GM12874 (cell line): Measurements from ENCODE around the gene PRAME.

Source experiments
- TF ChIP-seq, protein P1 (sequence below): IDR thresholded peaks from 2 replicates; pipeline ENCODE4 v1.5.1; 2011; ENCODE audit warnings: low read depth, mild to moderate bottlenecking, control low read depth, low read length, moderate library complexity; ENCODE audit not compliant: insufficient read depth

The PRAME gene

GRCh38 chr22:22520020-22520656, 38.9 kb downstream of the PRAME start, which contains the start of gene ZNF280A:
Gene ZNF280A (minus strand): TSS chr22:22520270. CDS start chr22:22515630, 4,640 bp downstream.
- TF ChIP-seq, protein P1, sequence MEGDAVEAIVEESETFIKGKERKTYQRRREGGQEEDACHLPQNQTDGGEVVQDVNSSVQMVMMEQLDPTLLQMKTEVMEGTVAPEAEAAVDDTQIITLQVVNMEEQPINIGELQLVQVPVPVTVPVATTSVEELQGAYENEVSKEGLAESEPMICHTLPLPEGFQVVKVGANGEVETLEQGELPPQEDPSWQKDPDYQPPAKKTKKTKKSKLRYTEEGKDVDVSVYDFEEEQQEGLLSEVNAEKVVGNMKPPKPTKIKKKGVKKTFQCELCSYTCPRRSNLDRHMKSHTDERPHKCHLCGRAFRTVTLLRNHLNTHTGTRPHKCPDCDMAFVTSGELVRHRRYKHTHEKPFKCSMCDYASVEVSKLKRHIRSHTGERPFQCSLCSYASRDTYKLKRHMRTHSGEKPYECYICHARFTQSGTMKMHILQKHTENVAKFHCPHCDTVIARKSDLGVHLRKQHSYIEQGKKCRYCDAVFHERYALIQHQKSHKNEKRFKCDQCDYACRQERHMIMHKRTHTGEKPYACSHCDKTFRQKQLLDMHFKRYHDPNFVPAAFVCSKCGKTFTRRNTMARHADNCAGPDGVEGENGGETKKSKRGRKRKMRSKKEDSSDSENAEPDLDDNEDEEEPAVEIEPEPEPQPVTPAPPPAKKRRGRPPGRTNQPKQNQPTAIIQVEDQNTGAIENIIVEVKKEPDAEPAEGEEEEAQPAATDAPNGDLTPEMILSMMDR, result no peak

DNA sequence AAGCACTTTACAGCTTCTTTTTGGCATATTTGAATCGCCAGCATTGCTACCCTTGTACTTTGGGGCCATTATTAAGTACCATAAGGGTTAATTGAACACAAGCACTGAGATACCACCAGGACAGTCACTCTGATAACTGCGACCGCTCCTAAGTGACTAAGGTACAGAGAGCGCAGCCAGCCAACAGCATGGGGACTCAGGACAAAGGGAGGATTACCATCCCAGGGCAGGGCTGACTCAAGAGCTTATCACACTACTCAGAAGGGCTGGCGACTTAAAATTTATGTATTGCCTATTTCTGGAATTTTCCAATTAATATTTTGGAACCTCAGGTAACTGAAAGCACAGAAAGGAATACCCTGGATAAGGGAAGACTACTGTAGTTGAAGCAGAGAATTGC, 39.5 kb downstream of the PRAME start:
- TF ChIP-seq, protein P1, result no peak

GRCh38 chr22:22516992-22517391, 42.1 kb downstream of the PRAME start:
- TF ChIP-seq, protein P1, result no peak

- TF ChIP-seq, protein P1, result no peak
Observed at GRCh38 chr22:22515890-22516289, 43.2 kb downstream of the PRAME start.

- TF ChIP-seq, protein P1, result no peak
Observed at GRCh38 chr22:22513619-22514018, 45.4 kb downstream of the PRAME start.

DNA sequence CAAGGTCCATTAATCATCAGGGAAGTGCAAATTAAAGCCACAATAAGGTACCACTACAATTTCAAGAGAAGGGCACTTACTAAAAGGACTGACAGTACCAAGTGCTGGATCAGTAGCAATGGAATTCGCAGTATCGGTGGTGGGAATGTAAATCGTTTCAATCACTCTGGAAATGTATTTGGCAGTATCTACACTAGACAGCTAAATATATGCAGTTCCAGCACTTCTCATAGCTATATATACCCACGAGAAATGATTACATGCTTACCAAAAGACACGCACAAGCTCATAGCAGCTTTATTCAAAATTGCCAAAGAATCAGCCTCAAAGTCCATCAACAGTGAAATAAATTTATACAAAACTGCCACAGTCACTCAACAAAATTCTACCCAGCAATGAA, 46.1 kb downstream of the PRAME start:
- TF ChIP-seq, protein P1, result no peak

DNA sequence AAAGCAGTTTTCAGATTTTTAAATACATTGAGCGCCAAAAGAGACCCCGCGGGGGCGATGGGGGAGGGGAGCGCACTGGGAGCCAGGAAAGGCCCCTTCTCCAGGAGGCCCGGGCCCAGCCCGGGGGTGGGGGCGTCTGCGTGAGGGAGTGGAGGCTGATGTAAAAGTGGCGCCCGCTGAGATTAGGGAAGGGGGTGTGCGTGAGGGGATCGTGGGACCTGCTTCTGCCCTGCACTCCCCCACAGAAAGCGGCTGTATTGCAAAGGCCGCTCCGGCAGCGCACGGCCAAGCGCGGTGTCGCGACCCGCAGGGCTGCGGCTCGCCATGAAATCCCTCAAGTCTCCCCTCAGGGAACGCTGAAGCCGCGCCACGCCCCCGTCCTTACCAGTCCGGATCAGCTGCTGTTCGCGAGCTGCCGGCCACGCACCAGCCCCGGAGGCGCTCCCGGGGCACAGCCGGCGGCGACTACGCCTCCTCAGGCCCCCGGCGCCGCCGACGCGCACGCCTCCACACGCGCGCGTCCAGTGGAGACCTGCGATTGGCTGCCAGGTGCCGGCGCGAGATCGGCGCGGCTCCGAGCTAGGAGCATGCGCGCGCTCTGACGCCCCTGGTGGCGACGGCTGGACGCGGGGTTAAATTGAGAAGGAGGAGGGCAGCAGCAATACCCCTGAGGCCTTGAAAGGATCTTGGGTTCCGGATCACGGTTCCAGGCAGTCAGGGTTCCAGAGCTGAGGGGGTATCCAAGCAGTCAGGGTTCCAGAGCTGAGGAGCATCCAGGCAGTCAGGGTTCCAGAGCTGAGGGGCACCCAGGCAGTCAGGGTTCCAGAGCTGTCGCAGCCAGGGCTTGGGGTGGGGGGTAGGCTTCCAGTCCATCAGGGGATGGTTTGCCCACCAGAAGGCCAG, 50.5 kb downstream of the PRAME start, which contains the start of gene ZNF280B:
ZNF280B (minus strand) TSS at position 469 of the 903 bp plus-strand sequence. CDS start 19,344 bp downstream, outside the sequence.
- TF ChIP-seq, protein P1, result peak; percentile 90
